Heart left ventricle (tissue), 16 donors: ENCODE measurements around the gene DSTN. TPM values are rescaled to one million over a fixed set of nuclear protein-coding genes. Genes with fewer than 3 reads are reported as not detected.

Experiments
- ATAC-seq, 4 donors: fragments of 200-7000 bp; cut with Tn5 transposase; one replicate each; pipeline ENCODE4 v1.9.1; 2020 to 2022; ENCODE audit warnings: moderate library complexity in 4 of 4, mild to moderate bottlenecking in 3 of 4, moderate number of reproducible peaks in 1 of 4
- DNase-seq, 5 donors: peaks; one replicate each; pipeline ENCODE4 v3.0.0-alpha.2; 2020
- H3K27ac ChIP-seq, 12 donors: fragments of 200-600 bp; sonication (generic) in 4 of 12; one replicate each; pipeline versions ENCODE4 v1.5.0 to v1.8.0; 2016 to 2022; ENCODE audit warnings: mild to moderate bottlenecking in 2 of 12
- H3K27me3 ChIP-seq, 9 donors: fragments of 200-600 bp; sonication (generic) in 2 of 9; one replicate each; pipeline versions ENCODE4 v1.5.1 to v1.8.0; 2016 to 2022; ENCODE audit warnings: mild to moderate bottlenecking in 3 of 9
- H3K36me3 ChIP-seq, 9 donors: fragments of 200-600 bp; sonication (generic) in 2 of 9; one replicate each; pipeline versions ENCODE4 v1.5.0 to v1.8.0; 2018 to 2022; ENCODE audit warnings: mild to moderate bottlenecking in 2 of 9
- H3K4me1 ChIP-seq, 12 donors: fragments of 200-600 bp; sonication (generic) in 4 of 12; one replicate each; pipeline versions ENCODE4 v1.5.0 to v1.8.0; 2016 to 2022; ENCODE audit warnings: mild to moderate bottlenecking in 3 of 12
- H3K4me3 ChIP-seq, 12 donors: fragments of 200-600 bp; sonication (generic) in 4 of 12; one replicate each; pipeline versions ENCODE4 v1.5.0 to v1.8.0; 2017 to 2022; ENCODE audit warnings: mild to moderate bottlenecking in 9 of 12, moderate library complexity in 4 of 12
- H3K9me3 ChIP-seq, 12 donors: fragments of 200-600 bp; sonication (generic) in 4 of 12; one replicate each; pipeline versions ENCODE4 v1.5.0 to v1.8.0; 2016 to 2022; ENCODE audit warnings: mild to moderate bottlenecking in 1 of 12
- CTCF ChIP-seq, 12 donors: fragments of 200-600 bp; sonication (generic) in 4 of 12; IDR thresholded peaks; one replicate each; pipeline versions ENCODE4 v1.5.0 to v1.8.0; 2018 to 2022; ENCODE audit warnings: antibody characterized with exemption in 12 of 12, mild to moderate bottlenecking in 5 of 12
- POLR2A ChIP-seq, 2 donors: fragments of 450-650 bp; IDR thresholded peaks; one replicate each; pipeline ENCODE4 v1.6.1; 2017; ENCODE audit warnings: antibody characterized with exemption in 2 of 2, mild to moderate bottlenecking in 2 of 2, moderate library complexity in 2 of 2
- WGBS, 4 donors: extraction: QIAGEN DNeasy Blood & Tissue Kit in 2 of 4; methylation state at CpG; one replicate each; pipeline versions ENCODE4 v1.1.5 to v1.1.7; 2013 to 2018; 5-methylcytosine and 5-hydroxymethylcytosine counted together
- intact Hi-C, 10 donors: fragments of 100-400 bp; cut with DNase I; formaldehyde crosslinking; loops; one replicate each; pipeline versions ENCODE4 v1.11.1 to v1.14.2; 2022
- polyA plus RNA-seq, 2 donors: library from polyadenylated mRNA; stranded (reverse); fragments of 200-250 nt; gene quantifications; one replicate each; pipeline ENCODE4 v1.2.3, GENCODE V29; 2013
- total RNA-seq, 9 donors: library from RNA; depleted of rRNA in 2 of 9; stranded (reverse); fragments of >200 nt in 2 of 9; fragmentation: NEBNext Ultra II Directional in 3 of 9; extraction: Animal tissue kit (Norgen Biotek cat#: 25700) in 3 of 9; gene quantifications; one replicate each; pipeline versions ENCODE4 v1.1.0 to v1.2.4, GENCODE V29; 2016 to 2023
- donor health status: ischemic (EF 13 %, LVEDD 7.1; RV severe dilation, severe dysfunction).
- donor health status: healthy with polysubstance abuse.
- donor health status: DM: no; HTN: yes; CAD: no.
- donor health status: DM: no; HTN: no; CAD: no.
- donor health status: ischemic (EF 25% LVEDD 6.9; RV normal size, moderate dysfunction).
- donor health status: ischemic (EF 25% LVEDD 5.7; RV mildly dilated, moderate dysfunction).
- donor health status: healthy.
- donor health status: DM: yes; HTN: yes; CAD: no.
- donor health status: ischemic (EF 35%, LVEDD 5.7; RV mildly dilated, moderate dysfunction).
- donor health status: nonischemic (EF 11% LVEDD 7.7; RV severe dilation, severe dysfunction).
- donor health status: DM: yes; HTN: yes; CAD: no.
- donor health status: PGD.
- donor health status: ischemic (EF 29% LVEDD 5.4; RV normal size, mild dysfunction).
- donor health status: nonischemic (EF 23%, LVEDD 6.1; RV moderate dilation, normal function).

DSTN gene
- total and polyA plus RNA-seq, 11 donors = 447 to 738 (median 546) TPM

- H3K4me3 ChIP-seq = no peak overlapping the region
- ATAC-seq (peak in 1 of 4 donors; percentile 8), DNase-seq (peak in 1 of 5 donors; percentile 65)
- no peaks in the 10 kb centered on the region for H3K27me3 ChIP-seq
- intact Hi-C loops = loop anchor here in 1 of 10 donors (10.0 kb wide), 1 partner anchor 253 kb away; no protein-coding TSS in a partner anchor
- peaks cover 0 to 81% (median 40%) of the 10 kb centered on the region in 9 donors for H3K36me3 ChIP-seq
- TF ChIP-seq POLR2A (IDR thresholded peaks at IDR 0.05) (no peak), CTCF (IDR thresholded peaks at IDR 0.05) (no peak)
- WGBS, 4 donors = 75 to 83% (median 78%) methylated on average over 18 of the region's 18 CpGs
- H3K4me1 ChIP-seq = peaks cover 0 to 76% (median 42%) of the 10 kb centered on the region in 12 donors
- H3K27ac ChIP-seq = peak overlapping the region in 4 of 12 donors; percentile 0 to 50 (median 8)
- H3K9me3 ChIP-seq = no peaks in the 10 kb centered on the region
These were observed 71.7 kb downstream of the DSTN start for GRCh38 chr20:17641520-17641964.

DNA sequence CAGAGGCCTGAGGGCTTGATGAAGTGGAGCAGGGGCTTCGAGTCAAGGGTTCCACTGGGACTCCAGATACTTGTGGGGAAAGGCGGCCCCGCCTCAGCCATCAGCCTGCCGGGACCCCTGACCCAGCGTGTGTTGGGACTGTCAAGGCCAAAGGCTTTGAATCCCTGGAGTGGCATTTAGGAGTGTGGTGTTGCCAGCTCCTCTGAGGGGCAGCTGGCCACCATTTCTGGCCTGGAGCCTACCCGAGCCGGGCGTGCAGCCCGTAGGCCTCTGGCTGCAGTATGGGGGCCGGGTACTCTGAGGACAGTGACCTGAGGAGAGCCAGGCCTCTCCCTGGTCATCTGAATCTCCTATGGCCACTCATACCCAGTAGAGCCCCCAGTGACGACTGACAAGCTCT is 72.1 kb downstream of the DSTN start:
- WGBS, 4 donors = 72 to 86% (median 84%) methylated on average over 7 to 11 of the region's 11 CpGs
- Histone ChIP-seq H3K9me3 (no peaks in the 10 kb centered on the region), H3K27me3 (no peaks in the 10 kb centered on the region), H3K4me1 (peaks cover 0 to 76% (median 42%) of the 10 kb centered on the region in 12 donors), H3K4me3 (no peak overlapping the region), H3K36me3 (peaks cover 0 to 79% (median 40%) of the 10 kb centered on the region in 9 donors), H3K27ac (peak overlapping the region in 4 of 12 donors; percentile 0 to 50 (median 8))
- intact Hi-C loops = loop anchor here in 1 of 10 donors (10.0 kb wide), 1 partner anchor 253 kb away; no protein-coding TSS in a partner anchor
- DNase-seq (peak in 1 of 5 donors; percentile 54), ATAC-seq (peak in 1 of 4 donors; percentile 46)
- TF ChIP-seq POLR2A (IDR thresholded peaks at IDR 0.05) (no peak), CTCF (IDR thresholded peaks at IDR 0.05) (no peak)

GRCh38 chr20:17642404-17643269 is 72.8 kb downstream of the DSTN start:
- no peak for ATAC-seq
- peaks cover 0 to 76% (median 43%) of the 10 kb centered on the region in 12 donors for H3K4me1 ChIP-seq
- TF ChIP-seq CTCF (IDR thresholded peaks at IDR 0.05) (no peak), POLR2A (IDR thresholded peaks at IDR 0.05) (no peak)
- no peak overlapping the region for H3K4me3 ChIP-seq
- H3K27me3 ChIP-seq = no peaks in the 10 kb centered on the region
- H3K27ac ChIP-seq = peak overlapping the region in 2 of 12 donors; percentile 34 to 57
- no peaks in the 10 kb centered on the region for H3K9me3 ChIP-seq
- peaks cover 0 to 73% (median 40%) of the 10 kb centered on the region in 9 donors for H3K36me3 ChIP-seq
- WGBS, 4 donors = 79 to 87% (median 82%) methylated on average over 10 to 19 of the region's 19 CpGs
- intact Hi-C loops = loop anchor here in 1 of 10 donors (10.0 kb wide), 1 partner anchor 252 kb away; no protein-coding TSS in a partner anchor
- peak in 2 of 5 donors; percentile 17 to 53 for DNase-seq
